C4-2B (cell line): ENCODE results near the gene ACTL8.

ENCODE experiments used
- H3K27ac ChIP-seq: fragments of 450-650 bp; 2 replicates; pipeline ENCODE4 v1.5.1; 2017
- ZFX ChIP-seq: fragments of 450-650 bp; IDR thresholded peaks from 2 replicates; pipeline ENCODE4 v1.6.1; 2017
- TF ChIP-seq, protein P1 (sequence below): fragments of 450-650 bp; conservative IDR thresholded peaks from 2 replicates; pipeline ENCODE4 v1.5.1; 2017; ENCODE audit warnings: mild to moderate bottlenecking

The ACTL8 gene

DNA sequence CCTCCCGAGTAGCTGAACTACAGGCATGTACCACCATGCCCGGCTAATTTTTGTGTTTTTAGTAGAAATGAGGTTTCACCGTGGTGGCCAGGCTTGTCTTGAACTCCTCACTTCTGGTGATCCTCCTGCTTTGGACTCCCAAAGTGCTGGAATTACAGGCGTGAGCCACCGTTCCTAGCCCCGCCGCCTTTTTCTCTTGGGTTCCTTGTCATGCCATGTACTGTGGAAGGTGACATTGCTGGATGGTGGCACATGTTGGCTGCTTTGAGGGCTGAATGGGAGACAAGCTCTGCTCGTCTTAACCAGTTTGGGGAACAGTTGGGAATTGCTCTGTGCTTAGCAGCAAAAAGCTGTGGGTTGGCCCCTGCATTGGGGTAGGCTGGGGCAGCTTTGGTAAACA, 22.7 kb downstream of the ACTL8 start:
- no peak overlapping the region for H3K27ac ChIP-seq
- TF ChIP-seq, protein P1, sequence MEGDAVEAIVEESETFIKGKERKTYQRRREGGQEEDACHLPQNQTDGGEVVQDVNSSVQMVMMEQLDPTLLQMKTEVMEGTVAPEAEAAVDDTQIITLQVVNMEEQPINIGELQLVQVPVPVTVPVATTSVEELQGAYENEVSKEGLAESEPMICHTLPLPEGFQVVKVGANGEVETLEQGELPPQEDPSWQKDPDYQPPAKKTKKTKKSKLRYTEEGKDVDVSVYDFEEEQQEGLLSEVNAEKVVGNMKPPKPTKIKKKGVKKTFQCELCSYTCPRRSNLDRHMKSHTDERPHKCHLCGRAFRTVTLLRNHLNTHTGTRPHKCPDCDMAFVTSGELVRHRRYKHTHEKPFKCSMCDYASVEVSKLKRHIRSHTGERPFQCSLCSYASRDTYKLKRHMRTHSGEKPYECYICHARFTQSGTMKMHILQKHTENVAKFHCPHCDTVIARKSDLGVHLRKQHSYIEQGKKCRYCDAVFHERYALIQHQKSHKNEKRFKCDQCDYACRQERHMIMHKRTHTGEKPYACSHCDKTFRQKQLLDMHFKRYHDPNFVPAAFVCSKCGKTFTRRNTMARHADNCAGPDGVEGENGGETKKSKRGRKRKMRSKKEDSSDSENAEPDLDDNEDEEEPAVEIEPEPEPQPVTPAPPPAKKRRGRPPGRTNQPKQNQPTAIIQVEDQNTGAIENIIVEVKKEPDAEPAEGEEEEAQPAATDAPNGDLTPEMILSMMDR: no peak
- no peak for TF ChIP-seq ZFX

DNA sequence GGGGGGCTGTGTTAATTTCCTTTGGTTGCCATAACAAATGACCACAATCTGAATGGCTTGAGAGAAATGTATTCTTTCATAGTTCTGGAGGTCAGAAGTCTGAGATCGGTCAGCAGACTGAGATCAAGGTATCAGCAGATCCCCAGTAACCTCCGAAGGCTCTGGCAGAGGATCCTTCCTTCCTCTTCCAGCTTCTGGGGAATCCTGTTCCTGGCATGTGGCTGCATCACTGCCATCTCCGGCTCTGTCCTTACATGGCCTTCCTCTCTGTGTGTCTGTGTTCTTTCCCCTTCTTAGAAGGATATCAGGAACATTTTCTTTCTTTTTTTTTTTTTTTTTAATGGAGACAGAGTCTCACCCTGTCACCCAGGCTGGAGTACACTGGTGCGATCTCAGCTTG, 25.8 kb downstream of the ACTL8 start:
- no peak for TF ChIP-seq ZFX
- TF ChIP-seq, protein P1: no peak
- no peak overlapping the region for H3K27ac ChIP-seq

DNA sequence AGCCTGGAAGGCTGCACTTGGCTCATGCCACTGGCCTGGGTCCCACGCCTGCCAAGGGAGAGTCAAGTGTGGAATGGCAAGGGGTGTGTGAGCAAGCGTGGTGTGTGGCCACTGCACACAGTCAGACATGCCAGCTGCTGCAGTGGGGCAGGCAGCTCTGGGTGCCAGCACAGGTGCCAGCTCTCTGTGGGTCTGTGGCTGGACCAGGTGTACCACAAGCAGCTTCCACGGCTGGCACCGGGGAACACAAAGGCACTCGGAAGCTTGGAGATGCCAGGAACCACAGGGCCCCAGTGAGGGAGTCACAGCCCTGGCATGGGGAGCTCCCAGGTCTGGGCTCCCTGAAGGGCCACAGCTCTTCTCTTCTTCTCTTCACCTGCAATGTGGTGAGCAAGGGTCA, 34.8 kb downstream of the ACTL8 start:
- no peak overlapping the region for H3K27ac ChIP-seq
- TF ChIP-seq, protein P1: no peak
- TF ChIP-seq ZFX: no peak

DNA sequence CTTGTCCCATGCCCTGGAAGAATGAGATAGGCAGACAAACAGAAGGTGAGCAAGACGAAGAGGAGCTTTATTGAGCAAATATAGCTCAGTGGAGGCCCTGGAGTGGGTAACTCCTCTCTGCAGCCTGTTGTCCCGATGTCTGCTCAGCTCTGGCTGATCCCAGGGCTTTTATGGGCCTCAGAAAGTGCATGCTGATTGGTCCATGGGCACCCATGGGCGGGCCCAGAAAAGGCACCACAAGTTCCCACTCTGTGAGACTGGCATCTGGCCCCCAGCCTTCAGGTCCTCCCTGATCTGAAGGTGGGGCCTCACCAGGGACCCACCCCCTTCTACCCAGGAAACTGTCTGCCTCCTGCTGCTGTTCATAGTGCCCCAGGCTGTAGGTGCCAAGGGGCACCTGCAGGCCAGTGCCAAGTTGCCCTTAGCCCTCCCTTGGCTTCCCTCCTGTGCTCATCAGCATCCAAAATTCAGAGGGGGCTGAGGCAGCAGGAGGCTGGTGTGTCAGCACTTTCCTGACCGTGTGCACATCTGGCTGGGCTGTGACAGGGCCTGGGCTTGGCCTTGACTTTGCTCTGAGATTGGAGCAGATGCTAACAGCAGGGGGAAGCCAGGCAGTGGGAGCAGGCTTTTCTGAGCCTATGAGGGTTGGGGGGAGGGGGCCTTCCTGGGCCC, 35.4 kb downstream of the ACTL8 start:
- TF ChIP-seq, protein P1: no peak
- no peak for TF ChIP-seq ZFX
- no peak overlapping the region for H3K27ac ChIP-seq

DNA sequence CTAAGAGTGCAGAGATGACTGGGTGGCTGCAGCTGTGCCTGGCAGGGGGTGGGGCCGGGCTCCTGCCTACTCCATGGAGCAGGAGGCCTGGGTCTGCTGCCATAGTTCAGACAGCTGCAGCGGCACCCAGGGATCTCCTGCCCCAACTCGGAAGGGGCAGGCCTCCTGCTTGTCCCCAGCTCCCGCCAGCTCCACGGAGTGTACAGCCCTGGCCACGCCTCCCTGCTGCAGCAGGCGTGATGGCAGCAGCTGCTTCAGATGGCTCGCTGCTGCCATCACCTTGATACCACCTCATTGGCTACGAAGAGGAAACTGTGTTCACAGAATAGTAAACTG, 35.9 kb downstream of the ACTL8 start:
- no peak overlapping the region for H3K27ac ChIP-seq
- no peak for TF ChIP-seq ZFX
- TF ChIP-seq, protein P1: no peak

DNA sequence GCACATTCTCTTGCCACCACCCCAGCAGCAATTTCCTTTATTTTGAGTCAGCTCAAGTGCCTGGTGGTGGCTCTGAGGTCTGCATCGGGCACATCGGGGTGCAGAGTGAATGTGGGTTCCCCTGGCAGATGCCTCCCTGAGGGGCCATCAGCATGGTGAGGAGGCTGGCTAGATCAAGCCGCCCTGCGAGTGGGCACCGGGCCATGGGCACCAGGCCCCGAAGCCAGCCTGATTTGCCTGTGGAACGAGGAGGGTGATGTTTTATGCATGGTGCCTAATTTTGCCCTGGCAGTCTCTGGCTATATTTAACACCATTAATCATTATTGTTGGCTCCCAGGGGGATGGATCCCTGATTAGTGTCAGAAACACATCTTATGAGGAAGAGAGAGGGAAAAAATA, 36.3 kb downstream of the ACTL8 start:
- no peak for TF ChIP-seq ZFX
- TF ChIP-seq, protein P1: no peak
- H3K27ac ChIP-seq: no peak overlapping the region

DNA sequence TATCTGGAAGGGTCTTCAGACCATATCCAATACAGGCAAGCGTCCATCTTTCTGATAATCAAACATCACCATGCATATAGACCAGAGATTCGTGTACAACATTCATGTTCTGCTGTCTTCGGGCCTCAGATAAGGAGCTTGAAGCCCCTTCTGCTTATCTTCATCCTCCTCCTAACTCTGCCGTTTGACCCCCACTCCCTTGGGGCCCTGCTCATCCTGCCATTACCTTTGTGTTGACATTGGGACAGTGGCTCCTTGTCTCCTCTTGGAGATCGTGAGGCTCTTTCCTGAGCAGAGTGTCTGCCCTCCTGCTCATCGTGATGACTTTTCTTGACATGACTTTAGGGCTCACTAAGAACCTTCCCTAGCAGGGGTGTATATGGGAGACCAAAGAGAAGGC, 37.3 kb downstream of the ACTL8 start:
- no peak overlapping the region for H3K27ac ChIP-seq
- TF ChIP-seq ZFX: no peak
- TF ChIP-seq, protein P1: no peak
